Measurements from ENCODE around the gene PRDX1.

PRDX1 gene

DNA sequence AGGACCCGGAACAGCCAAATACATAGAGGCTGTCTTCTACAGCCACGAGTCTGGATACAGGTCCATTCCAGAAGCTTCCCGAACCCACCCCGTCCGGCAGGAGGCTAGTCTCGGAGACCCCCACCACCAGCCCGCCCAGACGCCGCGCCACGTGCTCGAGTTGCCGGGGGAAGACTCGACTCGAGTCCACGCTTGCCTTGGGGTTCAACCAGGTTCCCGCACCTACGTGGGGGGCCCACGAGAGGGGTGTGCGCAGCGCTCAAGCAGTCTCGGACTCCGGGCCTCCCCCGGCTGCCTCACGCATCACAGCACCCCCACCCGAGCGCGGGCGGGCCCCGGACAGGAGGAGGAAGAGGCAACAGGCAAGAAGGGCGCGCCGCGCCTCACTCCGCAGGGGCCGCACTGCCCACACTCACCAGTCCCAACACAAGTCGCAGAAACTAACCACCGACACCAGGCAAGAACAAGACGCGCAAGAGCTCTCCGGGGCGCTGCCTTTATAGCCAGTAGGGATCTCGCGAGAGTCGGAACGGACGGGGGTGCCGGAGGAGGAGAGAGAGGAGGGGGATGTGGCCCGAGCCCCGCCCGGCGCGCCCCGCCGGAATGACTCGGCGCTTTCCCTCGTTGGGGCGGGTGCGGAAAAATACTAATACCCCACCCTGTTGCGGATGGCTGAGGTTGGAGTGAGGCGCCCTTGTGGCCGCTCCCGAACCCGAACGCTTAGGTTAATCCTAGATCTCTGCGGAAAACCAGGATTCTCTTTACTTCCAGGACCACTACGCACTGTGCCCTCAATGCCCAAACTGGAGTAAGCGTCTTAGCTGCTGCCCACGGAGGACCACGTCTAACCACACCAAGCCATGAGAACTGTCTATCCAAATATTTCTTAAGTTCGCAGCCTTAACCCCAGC lies at the start of gene PRDX1:
Gene PRDX1 (minus strand): TSS at position 472 of the 911 bp plus-strand sequence. CDS start 2,841 bp downstream, outside the sequence.
- peak; percentile 97 for DNase-seq

GRCh38 chr1:45570631-45571030 lies 48.9 kb upstream of the PRDX1 start:
- DNase-seq = no peak

DNA sequence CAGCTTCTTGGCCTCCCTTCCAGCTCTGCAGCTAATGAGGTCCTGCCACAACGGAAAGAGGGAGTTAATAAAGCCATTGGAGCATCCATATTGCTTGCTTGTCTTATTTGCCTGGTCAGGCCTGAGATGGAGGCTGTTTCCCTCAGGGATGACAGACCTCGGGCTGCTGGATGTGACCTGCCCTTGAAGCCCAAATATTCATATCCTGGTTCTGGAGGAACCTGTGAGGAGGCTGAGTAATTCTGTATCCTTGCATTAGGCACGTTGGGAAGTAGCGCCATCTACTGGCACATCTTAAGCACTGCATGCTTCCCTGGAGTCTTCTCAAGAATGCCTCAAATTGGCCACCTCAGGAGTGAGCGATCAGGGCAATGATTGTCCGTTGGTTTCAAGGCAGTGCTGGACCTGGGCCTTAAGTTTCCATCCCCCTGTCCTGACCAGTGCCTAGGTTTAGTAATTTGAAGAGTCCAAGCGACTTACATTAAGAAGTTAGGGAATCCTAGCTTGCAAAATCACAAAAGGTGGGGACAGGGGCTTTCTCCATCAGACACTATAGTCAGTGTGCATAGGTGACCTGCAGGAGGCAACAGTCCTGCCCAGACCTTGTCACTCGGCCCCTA lies 48.4 kb upstream of the PRDX1 start:
- peak; percentile 80 for DNase-seq

- no peak for DNase-seq
These were observed 47.9 kb upstream of the PRDX1 start for GRCh38 chr1:45569571-45569961.

DNA sequence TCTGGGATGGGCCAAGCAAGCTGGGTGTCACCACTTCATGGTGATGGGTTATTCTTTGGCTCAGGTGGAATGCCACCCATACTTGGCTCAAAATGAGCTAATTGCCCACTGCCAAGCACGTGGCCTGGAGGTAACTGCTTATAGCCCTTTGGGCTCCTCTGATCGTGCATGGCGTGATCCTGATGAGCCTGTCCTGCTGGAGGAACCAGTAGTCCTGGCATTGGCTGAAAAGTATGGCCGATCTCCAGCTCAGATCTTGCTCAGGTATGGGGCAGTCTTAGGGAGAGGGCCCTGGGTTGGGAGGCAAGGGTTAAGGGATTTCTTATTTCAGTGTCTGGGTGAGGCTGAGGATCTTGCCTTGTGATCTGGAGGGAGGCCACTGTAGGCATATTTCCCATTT lies 46.7 kb upstream of the PRDX1 start:
- no peak for DNase-seq

DNA sequence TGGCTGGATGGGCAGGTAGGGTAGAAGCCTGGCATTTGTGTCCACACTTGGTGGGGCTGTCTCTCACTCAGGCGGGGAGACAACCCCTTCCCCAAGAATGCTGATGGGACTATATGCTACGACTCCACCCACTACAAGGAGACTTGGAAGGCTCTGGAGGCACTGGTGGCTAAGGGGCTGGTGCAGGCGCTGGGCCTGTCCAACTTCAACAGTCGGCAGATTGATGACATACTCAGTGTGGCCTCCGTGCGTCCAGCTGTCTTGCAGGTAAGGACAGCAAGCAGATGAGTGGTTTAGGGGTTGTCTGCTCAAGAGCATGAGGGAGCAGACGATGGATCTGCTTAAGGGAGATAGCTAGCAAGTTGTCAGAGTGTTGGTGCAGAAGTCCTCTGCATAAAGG lies 46.2 kb upstream of the PRDX1 start:
- DNase-seq = no peak

GRCh38 chr1:45566722-45567121 lies 45.0 kb upstream of the PRDX1 start:
- no peak for DNase-seq

DNA sequence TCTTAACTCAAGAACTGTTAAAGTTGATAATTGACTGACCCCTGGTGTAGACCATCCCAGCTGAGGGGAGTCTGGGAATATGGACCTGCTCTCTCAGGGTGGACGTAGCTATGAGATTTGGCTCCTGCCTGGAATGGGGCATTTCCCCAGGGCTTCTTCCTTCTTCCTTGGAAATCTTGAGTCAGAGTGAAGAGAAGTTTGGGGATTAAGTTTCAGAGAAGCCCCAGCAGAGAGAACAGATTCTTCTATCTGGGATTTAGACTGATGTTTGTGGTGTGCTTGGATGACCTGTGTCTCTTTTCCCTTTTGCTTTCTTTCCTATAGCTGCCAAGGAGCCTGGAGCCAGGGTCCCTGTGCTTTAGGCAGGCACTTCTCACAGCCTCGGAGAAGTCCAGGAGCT lies 42.2 kb upstream of the PRDX1 start:
- no peak for DNase-seq

- no peak for DNase-seq
These were observed 35.8 kb upstream of the PRDX1 start for GRCh38 chr1:45557422-45557944.

DNA sequence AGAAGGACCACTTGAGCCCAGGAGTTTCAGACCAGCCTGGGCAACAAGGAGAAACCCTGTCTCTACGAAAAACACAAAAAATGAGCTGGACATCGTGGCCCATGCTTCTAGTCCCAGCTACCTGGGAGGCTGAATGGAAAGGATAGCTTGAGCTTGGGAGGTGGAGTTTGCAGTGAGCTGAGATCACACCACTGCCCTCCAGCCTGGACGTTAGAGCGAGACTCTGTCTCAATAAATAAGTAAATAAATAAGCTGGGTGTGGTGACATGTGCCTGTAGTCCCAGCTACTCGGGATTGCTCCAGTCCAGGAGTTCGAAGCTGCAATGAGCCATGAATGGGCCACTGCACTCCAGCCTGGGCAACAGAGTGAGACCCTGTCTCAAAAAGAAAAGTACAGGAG lies 32.5 kb upstream of the PRDX1 start:
- no peak for DNase-seq

DNA sequence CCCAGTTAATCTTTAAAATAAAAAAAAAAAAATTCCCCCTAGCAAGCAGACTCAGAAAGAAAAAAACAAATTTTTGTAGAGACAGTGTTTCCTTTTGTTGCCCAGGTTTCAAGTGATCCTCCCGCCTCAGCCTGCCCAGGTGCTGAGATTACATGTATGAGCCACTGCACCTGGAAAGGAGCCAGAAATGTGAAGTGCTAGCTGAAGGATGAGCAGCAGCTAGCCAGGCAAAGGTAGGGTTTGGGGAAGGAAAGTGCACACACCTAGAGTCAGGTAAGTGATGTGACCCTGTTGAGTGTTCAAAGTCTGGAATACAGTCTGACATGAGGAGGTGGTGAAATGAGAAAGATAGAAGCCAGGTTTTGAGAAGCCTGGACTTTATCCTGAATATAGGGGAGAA lies 30.6 kb upstream of the PRDX1 start:
- no peak for DNase-seq

GRCh38 chr1:45551684-45552083 lies 30.0 kb upstream of the PRDX1 start:
- no peak for DNase-seq

DNA sequence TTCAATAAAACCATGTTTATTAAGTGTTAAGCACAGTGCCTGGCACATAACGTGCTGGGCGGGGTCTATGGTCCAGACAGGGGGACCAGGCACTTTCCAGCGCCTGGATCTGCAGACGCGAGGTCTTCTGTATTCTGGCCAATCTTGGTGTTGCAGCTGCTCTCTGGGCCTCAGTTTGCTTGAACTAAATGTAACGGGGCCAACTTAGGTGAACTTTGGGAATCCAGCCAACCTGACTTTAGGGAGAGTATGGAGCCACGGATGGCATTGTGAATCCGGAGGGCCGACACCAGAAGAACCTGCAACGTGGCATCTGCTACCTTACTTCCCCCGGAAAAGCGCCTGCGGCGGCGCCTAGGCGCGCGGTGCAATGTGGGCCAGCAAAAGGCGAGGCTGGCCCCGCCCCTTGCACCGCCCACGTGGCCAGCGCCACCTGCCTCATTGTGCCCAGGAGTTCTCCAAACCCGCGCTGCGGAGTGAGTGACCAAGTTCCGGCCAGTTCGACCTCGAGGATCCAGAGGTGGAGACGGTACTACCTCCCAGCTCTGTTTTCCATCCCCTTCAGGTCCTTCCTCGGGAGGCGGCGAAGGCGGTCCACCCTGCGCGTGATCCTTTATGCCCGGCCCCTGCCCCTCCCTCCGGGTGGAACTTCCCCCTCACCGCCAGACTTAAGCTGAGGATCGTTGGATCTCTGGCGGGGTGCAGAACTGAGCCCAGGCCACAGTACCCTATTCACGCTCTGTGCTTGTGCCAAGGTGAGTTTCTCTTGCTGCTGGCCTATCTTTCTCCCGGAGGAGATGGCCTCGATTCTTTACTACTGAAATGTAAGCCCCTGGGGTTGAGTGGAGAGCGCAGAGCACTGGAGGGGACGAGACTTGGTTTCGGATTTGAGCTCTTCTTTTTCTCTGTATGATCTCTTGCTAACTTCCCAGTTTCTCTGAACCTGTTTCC lies 29.0 kb upstream of the PRDX1 start, which contains the start of gene AKR1A1:
Gene AKR1A1 (plus strand): TSS at position 426 of the 951 bp plus-strand sequence. CDS start 10,969 bp downstream, outside the sequence.
- peak; percentile 87 for DNase-seq

DNA sequence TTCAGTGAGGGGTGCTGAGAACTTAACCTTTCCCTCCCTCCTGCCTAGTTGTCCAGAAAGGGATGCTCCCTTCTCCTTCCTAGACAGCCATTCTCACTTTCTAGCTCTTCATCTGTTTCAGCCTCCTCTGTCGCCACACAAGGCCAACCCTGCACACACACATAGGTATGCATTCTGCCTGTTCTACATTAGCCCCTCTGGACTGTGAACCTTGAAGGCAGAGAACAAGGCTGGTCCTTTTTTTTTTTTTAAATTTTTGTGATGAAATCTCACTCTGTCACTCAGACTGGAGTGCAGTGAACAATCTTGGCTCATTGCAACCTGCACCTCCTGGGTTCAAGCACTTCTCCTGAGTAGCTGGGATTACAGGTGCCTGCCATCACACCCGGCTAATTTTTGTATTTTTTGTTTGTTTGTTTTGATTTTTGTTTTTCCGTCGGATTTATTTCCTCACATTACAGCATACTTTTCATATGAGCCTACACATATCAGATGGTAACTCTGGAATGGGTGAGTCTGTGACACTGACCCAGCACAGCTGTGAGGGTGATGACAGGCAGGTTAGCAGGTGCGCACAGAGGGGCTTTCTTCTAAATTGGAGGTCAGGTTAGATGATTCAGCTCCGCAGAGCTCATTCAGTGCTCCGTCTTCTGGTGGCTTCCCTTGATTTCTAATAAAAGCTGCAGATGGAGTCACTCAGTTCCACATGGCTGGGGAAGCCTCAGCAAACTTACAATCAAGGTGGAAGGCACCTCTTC lies 24.0 kb upstream of the PRDX1 start:
- no peak for DNase-seq

GRCh38 chr1:45545019-45545493 lies 23.4 kb upstream of the PRDX1 start:
- no peak for DNase-seq

- no peak for DNase-seq
These were observed 22.8 kb upstream of the PRDX1 start for GRCh38 chr1:45544530-45544929.

DNA sequence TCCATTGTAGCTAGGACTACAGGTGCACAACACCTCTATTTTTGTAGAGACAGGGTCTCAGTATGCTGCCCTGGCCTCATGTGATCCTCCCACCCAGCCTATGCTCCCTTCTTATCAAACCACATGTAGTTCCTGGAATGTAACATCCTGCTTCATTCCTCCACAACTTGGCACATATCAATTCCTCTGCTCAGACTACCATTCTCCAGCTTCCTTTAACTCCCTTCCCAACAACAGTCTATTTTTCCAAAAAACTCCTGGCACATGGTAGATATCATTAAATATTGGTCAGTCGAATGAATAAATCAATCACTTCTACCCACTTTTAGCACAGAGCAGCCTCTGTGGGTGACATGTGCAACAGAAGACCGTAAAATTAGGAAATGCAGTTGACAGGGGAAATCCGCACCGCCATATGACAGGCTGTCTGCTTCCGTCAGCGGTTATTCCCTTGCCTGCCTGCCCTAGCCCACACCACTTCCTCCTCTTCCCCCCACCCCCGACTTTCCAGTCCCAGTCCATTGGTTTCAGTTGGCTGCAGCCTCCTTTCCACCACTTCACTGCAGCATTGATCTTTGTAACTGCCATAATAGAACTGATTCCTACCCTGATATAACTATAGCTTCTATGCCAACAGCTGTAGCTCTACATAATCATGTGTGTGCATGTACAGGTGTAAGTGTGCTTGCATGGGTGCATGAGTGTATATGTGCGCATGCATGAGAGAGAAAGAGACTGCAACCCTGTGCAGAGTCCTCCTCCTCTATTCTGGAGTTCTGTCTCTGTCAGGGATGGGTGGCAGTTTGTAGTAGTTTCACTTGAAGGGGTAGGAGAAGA lies 22.1 kb upstream of the PRDX1 start:
- peak; percentile 24 for DNase-seq

GRCh38 chr1:45542591-45542990 lies 20.9 kb upstream of the PRDX1 start:
- no peak for DNase-seq

- no peak for DNase-seq
These were observed 19.5 kb upstream of the PRDX1 start for GRCh38 chr1:45541193-45541592.

GRCh38 chr1:45536886-45537285 lies 15.2 kb upstream of the PRDX1 start:
- DNase-seq = no peak

Data from midbrain (tissue), 1 donor.